Measurements from ENCODE around the gene RNF121. TPM values are rescaled to one million over a fixed set of nuclear protein-coding genes. Genes with fewer than 3 reads are reported as not detected.

RNF121 gene
- total and polyA plus RNA-seq, 2 of the 13 experiments (the other 11 are each of a cell fraction or from before 2014, with no cell fraction given) = 28.6 to 44.3 TPM

DNA sequence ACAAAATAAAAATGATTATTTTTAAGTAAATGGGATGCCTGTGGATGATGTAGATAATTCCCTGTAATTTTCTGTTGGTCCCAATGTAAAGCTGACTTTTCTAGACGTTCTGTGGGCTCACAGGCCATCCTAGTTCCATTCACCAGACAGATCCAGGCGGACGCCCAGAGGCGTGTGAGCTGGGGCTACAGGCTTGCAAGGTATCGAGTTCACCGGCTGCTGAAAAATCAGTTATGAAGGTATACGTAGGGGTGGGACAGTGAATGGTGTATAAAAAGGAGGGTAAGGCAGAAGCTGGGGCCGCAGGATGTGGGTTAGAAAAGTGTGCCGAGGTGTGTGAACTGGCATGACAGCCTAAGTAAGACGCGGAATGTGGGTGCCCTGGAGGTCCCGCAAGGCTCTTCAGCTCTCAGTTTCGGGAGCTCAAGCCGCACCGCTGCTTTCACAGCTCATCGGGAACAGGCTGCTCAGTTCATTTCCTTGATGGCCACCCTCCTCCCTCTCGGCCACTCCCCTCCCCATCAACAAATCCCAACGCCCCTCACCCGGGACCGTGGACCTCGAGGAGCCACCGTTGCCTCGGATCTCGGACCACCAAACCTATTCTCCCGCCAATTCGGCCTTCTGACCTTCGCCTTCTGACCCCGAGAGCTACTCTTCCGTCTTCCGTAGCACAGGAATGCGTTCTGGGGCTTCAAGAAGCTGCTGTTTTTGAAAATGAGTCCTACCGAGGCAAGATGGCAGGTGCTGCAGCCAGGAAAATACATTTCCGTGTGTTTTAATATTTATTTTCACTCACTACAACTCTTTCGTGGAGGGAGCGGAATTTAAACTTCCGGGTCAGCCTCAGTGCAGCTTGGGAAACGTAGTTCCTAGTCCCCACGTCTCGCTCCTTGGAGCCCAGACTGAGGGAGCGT is 768 bp upstream of the RNF121 start, which contains the start of gene XNDC1N (continued):
- TF ChIP-seq, protein P1, sequence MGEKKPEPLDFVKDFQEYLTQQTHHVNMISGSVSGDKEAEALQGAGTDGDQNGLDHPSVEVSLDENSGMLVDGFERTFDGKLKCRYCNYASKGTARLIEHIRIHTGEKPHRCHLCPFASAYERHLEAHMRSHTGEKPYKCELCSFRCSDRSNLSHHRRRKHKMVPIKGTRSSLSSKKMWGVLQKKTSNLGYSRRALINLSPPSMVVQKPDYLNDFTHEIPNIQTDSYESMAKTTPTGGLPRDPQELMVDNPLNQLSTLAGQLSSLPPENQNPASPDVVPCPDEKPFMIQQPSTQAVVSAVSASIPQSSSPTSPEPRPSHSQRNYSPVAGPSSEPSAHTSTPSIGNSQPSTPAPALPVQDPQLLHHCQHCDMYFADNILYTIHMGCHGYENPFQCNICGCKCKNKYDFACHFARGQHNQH (CRISPR knock-in tag; IDR thresholded peaks at IDR 0.05) = no peak
- TF ChIP-seq, protein P2, sequence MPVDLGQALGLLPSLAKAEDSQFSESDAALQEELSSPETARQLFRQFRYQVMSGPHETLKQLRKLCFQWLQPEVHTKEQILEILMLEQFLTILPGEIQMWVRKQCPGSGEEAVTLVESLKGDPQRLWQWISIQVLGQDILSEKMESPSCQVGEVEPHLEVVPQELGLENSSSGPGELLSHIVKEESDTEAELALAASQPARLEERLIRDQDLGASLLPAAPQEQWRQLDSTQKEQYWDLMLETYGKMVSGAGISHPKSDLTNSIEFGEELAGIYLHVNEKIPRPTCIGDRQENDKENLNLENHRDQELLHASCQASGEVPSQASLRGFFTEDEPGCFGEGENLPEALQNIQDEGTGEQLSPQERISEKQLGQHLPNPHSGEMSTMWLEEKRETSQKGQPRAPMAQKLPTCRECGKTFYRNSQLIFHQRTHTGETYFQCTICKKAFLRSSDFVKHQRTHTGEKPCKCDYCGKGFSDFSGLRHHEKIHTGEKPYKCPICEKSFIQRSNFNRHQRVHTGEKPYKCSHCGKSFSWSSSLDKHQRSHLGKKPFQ (CRISPR knock-in tag; IDR thresholded peaks at IDR 0.05; ENCODE audit: insufficient replicate concordance) = no peak
- TF ChIP-seq ZNF441 (CRISPR knock-in tag; IDR thresholded peaks at IDR 0.05; ENCODE audit: borderline replicate concordance) = peak; percentile 21; the same call in 1 of the 2 replicates
- TF ChIP-seq ZNF326 (CRISPR knock-in tag; IDR thresholded peaks at IDR 0.05; ENCODE audit: borderline replicate concordance) = no peak
- TF ChIP-seq ISL2 (CRISPR knock-in tag; IDR thresholded peaks at IDR 0.05) = no peak
- TF ChIP-seq NONO (IDR thresholded peaks at IDR 0.05) = no peak
- no peak for TF ChIP-seq NONO (CRISPR knock-in tag; conservative IDR thresholded peaks at IDR 0.05)
- TF ChIP-seq, protein P3, sequence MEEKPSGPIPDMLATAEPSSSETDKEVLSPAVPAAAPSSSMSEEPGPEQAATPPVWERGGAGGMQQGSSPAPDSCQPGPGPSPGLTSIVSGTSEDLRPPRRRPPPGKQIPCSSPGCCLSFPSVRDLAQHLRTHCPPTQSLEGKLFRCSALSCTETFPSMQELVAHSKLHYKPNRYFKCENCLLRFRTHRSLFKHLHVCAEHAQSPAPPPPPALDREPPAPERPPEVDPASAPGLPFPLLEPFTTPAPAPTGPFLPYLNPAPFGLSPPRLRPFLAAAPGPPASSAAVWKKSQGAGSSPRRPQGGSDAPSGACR (CRISPR knock-in tag; IDR thresholded peaks at IDR 0.05) = 0 out of 2 replicates have a peak, but pooled peaks have one; percentile 54
- TF ChIP-seq ZNF569 (CRISPR knock-in tag; IDR thresholded peaks at IDR 0.05; ENCODE audit: borderline replicate concordance) = no peak
- TF ChIP-seq, protein P4, sequence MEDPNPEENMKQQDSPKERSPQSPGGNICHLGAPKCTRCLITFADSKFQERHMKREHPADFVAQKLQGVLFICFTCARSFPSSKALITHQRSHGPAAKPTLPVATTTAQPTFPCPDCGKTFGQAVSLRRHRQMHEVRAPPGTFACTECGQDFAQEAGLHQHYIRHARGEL (CRISPR knock-in tag; IDR thresholded peaks at IDR 0.05) = no peak
- TF ChIP-seq SOX6 (IDR thresholded peaks at IDR 0.05) = no peak
- no peak for TF ChIP-seq SOX6 (CRISPR knock-in tag; IDR thresholded peaks at IDR 0.05)
- TF ChIP-seq RAD21 (CRISPR knock-in tag; IDR thresholded peaks at IDR 0.05) = no peak
- TF ChIP-seq AKAP8 (CRISPR knock-in tag; IDR thresholded peaks at IDR 0.05) = no peak
- TF ChIP-seq, protein P5, sequence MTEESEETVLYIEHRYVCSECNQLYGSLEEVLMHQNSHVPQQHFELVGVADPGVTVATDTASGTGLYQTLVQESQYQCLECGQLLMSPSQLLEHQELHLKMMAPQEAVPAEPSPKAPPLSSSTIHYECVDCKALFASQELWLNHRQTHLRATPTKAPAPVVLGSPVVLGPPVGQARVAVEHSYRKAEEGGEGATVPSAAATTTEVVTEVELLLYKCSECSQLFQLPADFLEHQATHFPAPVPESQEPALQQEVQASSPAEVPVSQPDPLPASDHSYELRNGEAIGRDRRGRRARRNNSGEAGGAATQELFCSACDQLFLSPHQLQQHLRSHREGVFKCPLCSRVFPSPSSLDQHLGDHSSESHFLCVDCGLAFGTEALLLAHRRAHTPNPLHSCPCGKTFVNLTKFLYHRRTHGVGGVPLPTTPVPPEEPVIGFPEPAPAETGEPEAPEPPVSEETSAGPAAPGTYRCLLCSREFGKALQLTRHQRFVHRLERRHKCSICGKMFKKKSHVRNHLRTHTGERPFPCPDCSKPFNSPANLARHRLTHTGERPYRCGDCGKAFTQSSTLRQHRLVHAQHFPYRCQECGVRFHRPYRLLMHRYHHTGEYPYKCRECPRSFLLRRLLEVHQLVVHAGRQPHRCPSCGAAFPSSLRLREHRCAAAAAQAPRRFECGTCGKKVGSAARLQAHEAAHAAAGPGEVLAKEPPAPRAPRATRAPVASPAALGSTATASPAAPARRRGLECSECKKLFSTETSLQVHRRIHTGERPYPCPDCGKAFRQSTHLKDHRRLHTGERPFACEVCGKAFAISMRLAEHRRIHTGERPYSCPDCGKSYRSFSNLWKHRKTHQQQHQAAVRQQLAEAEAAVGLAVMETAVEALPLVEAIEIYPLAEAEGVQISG (CRISPR knock-in tag; IDR thresholded peaks at IDR 0.05) = peak; percentile 78
- no peak for TF ChIP-seq HMG20B (CRISPR knock-in tag; conservative IDR thresholded peaks at IDR 0.05)
- no peak for TF ChIP-seq NAIF1 (CRISPR knock-in tag; IDR thresholded peaks at IDR 0.05; ENCODE audit: borderline replicate concordance)
- no peak for TF ChIP-seq NBN (conservative IDR thresholded peaks at IDR 0.05)
- TF ChIP-seq, protein P6, sequence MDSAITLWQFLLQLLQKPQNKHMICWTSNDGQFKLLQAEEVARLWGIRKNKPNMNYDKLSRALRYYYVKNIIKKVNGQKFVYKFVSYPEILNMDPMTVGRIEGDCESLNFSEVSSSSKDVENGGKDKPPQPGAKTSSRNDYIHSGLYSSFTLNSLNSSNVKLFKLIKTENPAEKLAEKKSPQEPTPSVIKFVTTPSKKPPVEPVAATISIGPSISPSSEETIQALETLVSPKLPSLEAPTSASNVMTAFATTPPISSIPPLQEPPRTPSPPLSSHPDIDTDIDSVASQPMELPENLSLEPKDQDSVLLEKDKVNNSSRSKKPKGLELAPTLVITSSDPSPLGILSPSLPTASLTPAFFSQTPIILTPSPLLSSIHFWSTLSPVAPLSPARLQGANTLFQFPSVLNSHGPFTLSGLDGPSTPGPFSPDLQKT (CRISPR knock-in tag; IDR thresholded peaks at IDR 0.05; ENCODE audit: borderline replicate concordance) = no peak
- no peak; the same call in 1 of the 2 replicates for TF ChIP-seq ZNF264 (CRISPR knock-in tag; IDR thresholded peaks at IDR 0.05)
- peak; percentile 95 for TF ChIP-seq CREM (IDR thresholded peaks at IDR 0.05)
- TF ChIP-seq CREM (CRISPR knock-in tag; IDR thresholded peaks at IDR 0.05) = no peak
- TF ChIP-seq ARHGAP35 (CRISPR knock-in tag; IDR thresholded peaks at IDR 0.05; ENCODE audit: borderline replicate concordance) = no peak

All from HepG2 (cell line).